HEK293 (cell line): ENCODE results near the gene OSBPL1A.

Experiments used
- CTCF ChIA-PET: fragments of 350-600 bp; formaldehyde crosslinking; extraction: SDS; loops from one replicate; lab custom pipeline; 2021; ENCODE audit warnings: antibody characterized with exemption; lab: Yijun Ruan, JAX
- POLR2A ChIA-PET: fragments of 300-600 bp; formaldehyde crosslinking; extraction: SDS; loops from one replicate; lab custom pipeline; 2020; ENCODE audit warnings: antibody characterized with exemption, inconsistent platforms; lab: Yijun Ruan, JAX
- H3K27ac ChIP-seq: fragments of 200-500 bp; sonication (Bioruptor generic); 2 replicates; pipeline ENCODE4 v1.5.1; 2014; ENCODE audit warnings: low read depth, low read length, control low read depth, inconsistent platforms; ENCODE audit errors: extremely low read depth
- H3K36me3 ChIP-seq, 2 experiments: fragments of 200-500 bp in 1 of 2; sonication (Bioruptor generic) in 1 of 2; 1 replicate in 1 of 2; 2 replicates in 1 of 2; pipeline ENCODE4 v1.5.1; 2014 to 2017; ENCODE audit warnings: inconsistent platforms in 2 of 2, low read length in 2 of 2; ENCODE audit not compliant: control insufficient read depth in 2 of 2, insufficient read depth in 1 of 2
- H3K4me1 ChIP-seq: fragments of 200-500 bp; sonication (Bioruptor generic); 2 replicates; pipeline ENCODE4 v1.5.1; 2014; ENCODE audit warnings: mild to moderate bottlenecking, low read length, inconsistent platforms; ENCODE audit not compliant: control insufficient read depth, insufficient read depth
- H3K4me3 ChIP-seq: 2 replicates; pipeline ENCODE4 v1.5.1; 2011; ENCODE audit warnings: low read depth, mild to moderate bottlenecking, control low read depth, low read length, moderate library complexity
- H3K9me3 ChIP-seq: fragments of 200-500 bp; sonication (Bioruptor generic); 2 replicates; pipeline ENCODE4 v1.5.1; 2014; ENCODE audit warnings: low read depth, low read length, inconsistent platforms; ENCODE audit not compliant: control insufficient read depth, insufficient read depth
- HOXD13 ChIP-seq: sonication (generic); formaldehyde crosslinking; IDR thresholded peaks from 2 replicates; pipeline ENCODE4 v1.8.0; 2022; ENCODE audit warnings: missing genetic modification reagents, borderline replicate concordance
- KLF17 ChIP-seq: fragments of 450-650 bp; formaldehyde crosslinking; IDR thresholded peaks from 2 replicates; pipeline ENCODE4 v1.5.1; 2016; ENCODE audit warnings: missing biosample characterization, missing genetic modification characterization
- MEIS1 ChIP-seq: sonication (generic); formaldehyde crosslinking; IDR thresholded peaks from 2 replicates; pipeline ENCODE4 v1.8.1; 2022; ENCODE audit warnings: missing genetic modification reagents, mild to moderate bottlenecking, borderline replicate concordance
- REPIN1 ChIP-seq: fragments of 450-650 bp; formaldehyde crosslinking; IDR thresholded peaks from 2 replicates; pipeline ENCODE4 v1.5.1; 2017; ENCODE audit warnings: missing biosample characterization, missing genetic modification characterization, low read depth
- SETDB1 ChIP-seq: IDR thresholded peaks from one replicate; pipeline ENCODE4 v1.6.1; 2017; ENCODE audit warnings: mild to moderate bottlenecking, low read length, moderate library complexity, mixed read lengths; ENCODE audit not compliant: insufficient read length
- ZBTB11 ChIP-seq: fragments of 450-650 bp; formaldehyde crosslinking; conservative IDR thresholded peaks from 2 replicates; pipeline ENCODE4 v1.5.1; 2016; ENCODE audit warnings: low read depth, missing biosample characterization, missing genetic modification characterization
- ZBTB17 ChIP-seq: fragments of 450-650 bp; formaldehyde crosslinking; IDR thresholded peaks from 2 replicates; pipeline ENCODE4 v1.5.1; 2016; ENCODE audit warnings: missing biosample characterization, missing genetic modification characterization
- ZBTB7A ChIP-seq: fragments of 450-650 bp; formaldehyde crosslinking; IDR thresholded peaks from 2 replicates; pipeline ENCODE4 v1.5.1; 2016; ENCODE audit warnings: low read depth, missing biosample characterization, missing genetic modification characterization
- ZFP41 ChIP-seq: fragments of 450-650 bp; formaldehyde crosslinking; IDR thresholded peaks from 2 replicates; pipeline ENCODE4 v1.5.1; 2016; ENCODE audit warnings: missing biosample characterization, missing genetic modification characterization, borderline replicate concordance
- ZIC2 ChIP-seq: fragments of 450-650 bp; formaldehyde crosslinking; IDR thresholded peaks from 2 replicates; pipeline ENCODE4 v1.5.1; 2016; ENCODE audit warnings: missing biosample characterization, missing genetic modification characterization
- ZNF175 ChIP-seq: fragments of 450-650 bp; formaldehyde crosslinking; IDR thresholded peaks from 2 replicates; pipeline ENCODE4 v1.5.1; 2016; ENCODE audit warnings: missing biosample characterization, missing genetic modification characterization
- ZNF2 ChIP-seq: fragments of 450-650 bp; formaldehyde crosslinking; IDR thresholded peaks from 2 replicates; pipeline ENCODE4 v1.5.1; 2016; ENCODE audit warnings: missing biosample characterization, missing genetic modification characterization
- ZNF266 ChIP-seq: fragments of 450-650 bp; formaldehyde crosslinking; IDR thresholded peaks from 2 replicates; pipeline ENCODE4 v1.5.1; 2016; ENCODE audit warnings: missing biosample characterization, missing genetic modification characterization, low read depth
- ZNF292 ChIP-seq: fragments of 450-650 bp; formaldehyde crosslinking; IDR thresholded peaks from 2 replicates; pipeline ENCODE4 v1.5.1; 2016; ENCODE audit warnings: low read depth, missing biosample characterization, missing genetic modification characterization, borderline replicate concordance
- ZNF354C ChIP-seq: fragments of 450-650 bp; formaldehyde crosslinking; IDR thresholded peaks from 2 replicates; pipeline ENCODE4 v1.5.1; 2016; ENCODE audit warnings: missing biosample characterization, missing genetic modification characterization, low read depth, borderline replicate concordance
- ZNF585B ChIP-seq: fragments of 450-650 bp; formaldehyde crosslinking; IDR thresholded peaks from 2 replicates; pipeline ENCODE4 v1.5.1; 2016; ENCODE audit warnings: missing biosample characterization, missing genetic modification characterization
- ZNF660 ChIP-seq: fragments of 450-650 bp; IDR thresholded peaks from 2 replicates; pipeline ENCODE4 v1.5.1; 2018; ENCODE audit warnings: missing biosample characterization, mild to moderate bottlenecking, missing genetic modification characterization
- ZNF843 ChIP-seq: fragments of 450-650 bp; formaldehyde crosslinking; IDR thresholded peaks from 2 replicates; pipeline ENCODE4 v1.5.1; 2016; ENCODE audit warnings: missing biosample characterization, missing genetic modification characterization
- TF ChIP-seq, protein P1 (sequence below): fragments of 450-650 bp; formaldehyde crosslinking; IDR thresholded peaks from 2 replicates; pipeline ENCODE4 v1.5.1; 2017; ENCODE audit warnings: missing biosample characterization, missing genetic modification characterization
- TF ChIP-seq, protein P2 (sequence below): fragments of 450-650 bp; formaldehyde crosslinking; IDR thresholded peaks from 2 replicates; pipeline ENCODE4 v1.5.1; 2016; ENCODE audit warnings: missing biosample characterization, missing genetic modification characterization, borderline replicate concordance
- TF ChIP-seq, protein P3 (sequence below): fragments of 450-650 bp; formaldehyde crosslinking; IDR thresholded peaks from 2 replicates; pipeline ENCODE4 v1.5.1; 2016; ENCODE audit warnings: missing biosample characterization, missing genetic modification characterization
- TF ChIP-seq, protein P4 (sequence below): fragments of 450-650 bp; formaldehyde crosslinking; IDR thresholded peaks from 2 replicates; pipeline ENCODE4 v1.5.1; 2016; ENCODE audit warnings: missing biosample characterization, missing genetic modification characterization
- TF ChIP-seq, protein P5 (sequence below): fragments of 450-650 bp; formaldehyde crosslinking; IDR thresholded peaks from 2 replicates; pipeline ENCODE4 v1.5.1; 2016; ENCODE audit warnings: missing biosample characterization, missing genetic modification characterization

The OSBPL1A gene

GRCh38 chr18:24272229-24272525 lies 125.4 kb downstream of the OSBPL1A start (continued):
- TF ChIP-seq, protein P1, sequence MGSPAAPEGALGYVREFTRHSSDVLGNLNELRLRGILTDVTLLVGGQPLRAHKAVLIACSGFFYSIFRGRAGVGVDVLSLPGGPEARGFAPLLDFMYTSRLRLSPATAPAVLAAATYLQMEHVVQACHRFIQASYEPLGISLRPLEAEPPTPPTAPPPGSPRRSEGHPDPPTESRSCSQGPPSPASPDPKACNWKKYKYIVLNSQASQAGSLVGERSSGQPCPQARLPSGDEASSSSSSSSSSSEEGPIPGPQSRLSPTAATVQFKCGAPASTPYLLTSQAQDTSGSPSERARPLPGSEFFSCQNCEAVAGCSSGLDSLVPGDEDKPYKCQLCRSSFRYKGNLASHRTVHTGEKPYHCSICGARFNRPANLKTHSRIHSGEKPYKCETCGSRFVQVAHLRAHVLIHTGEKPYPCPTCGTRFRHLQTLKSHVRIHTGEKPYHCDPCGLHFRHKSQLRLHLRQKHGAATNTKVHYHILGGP (tag by site-specific recombination), result no peak
- no peak for TF ChIP-seq ZNF585B (tag by site-specific recombination)
- TF ChIP-seq ZNF292 (tag by site-specific recombination), result no peak
- TF ChIP-seq, protein P2, sequence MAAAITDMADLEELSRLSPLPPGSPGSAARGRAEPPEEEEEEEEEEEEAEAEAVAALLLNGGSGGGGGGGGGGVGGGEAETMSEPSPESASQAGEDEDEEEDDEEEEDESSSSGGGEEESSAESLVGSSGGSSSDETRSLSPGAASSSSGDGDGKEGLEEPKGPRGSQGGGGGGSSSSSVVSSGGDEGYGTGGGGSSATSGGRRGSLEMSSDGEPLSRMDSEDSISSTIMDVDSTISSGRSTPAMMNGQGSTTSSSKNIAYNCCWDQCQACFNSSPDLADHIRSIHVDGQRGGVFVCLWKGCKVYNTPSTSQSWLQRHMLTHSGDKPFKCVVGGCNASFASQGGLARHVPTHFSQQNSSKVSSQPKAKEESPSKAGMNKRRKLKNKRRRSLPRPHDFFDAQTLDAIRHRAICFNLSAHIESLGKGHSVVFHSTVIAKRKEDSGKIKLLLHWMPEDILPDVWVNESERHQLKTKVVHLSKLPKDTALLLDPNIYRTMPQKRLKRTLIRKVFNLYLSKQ (tag by site-specific recombination), result no peak
- no peak for TF ChIP-seq ZNF266 (tag by site-specific recombination)

- CTCF ChIA-PET, result interaction anchor here (0.6 to 1.9 kb wide), 3 partner anchors 22 to 95 kb away, joined by 3 to 13 read pairs (median 3); no protein-coding TSS in a partner anchor
- H3K36me3 ChIP-seq, result no peaks in the 10 kb centered on the region
- no peaks in the 10 kb centered on the region for H3K9me3 ChIP-seq
- H3K27ac ChIP-seq, result peak overlapping the region; percentile 89
- POLR2A ChIA-PET, result interaction anchor here (1.0 to 2.7 kb wide), 3 partner anchors 94 to 133 kb away, joined by 4 to 18 read pairs (median 11); partner anchors contain the start of genes CABYR and OSBPL1A
- H3K4me1 ChIP-seq, result peaks cover 6% of the 10 kb centered on the region
- peak overlapping the region; percentile 76 for H3K4me3 ChIP-seq
- TF ChIP-seq ZFP41 (no peak), REPIN1 (no peak), KLF17 (tag by site-specific recombination) (no peak), ZNF266 (tag by site-specific recombination) (no peak), ZBTB17 (peak; percentile 95), ZNF660 (0 out of 2 replicates have a peak, but pooled peaks have one; percentile 9), ZNF2 (tag by site-specific recombination) (peak; percentile 53; the same call in 1 of the 2 replicates), SETDB1 (no peak), HOXD13 (CRISPR knock-in tag) (no peak), ZBTB11 (tag by site-specific recombination) (0 out of 2 replicates have a peak, but pooled peaks have one; percentile 32), ZNF175 (tag by site-specific recombination) (no peak), ZNF843 (0 out of 2 replicates have a peak, but pooled peaks have one; percentile 27), ZNF354C (tag by site-specific recombination) (no peak), ZBTB7A (tag by site-specific recombination) (peak; percentile 76; the same call in 1 of the 2 replicates), ZIC2 (tag by site-specific recombination) (peak; percentile 24; the same call in 1 of the 2 replicates), MEIS1 (CRISPR knock-in tag) (no peak)
- TF ChIP-seq, protein P3, sequence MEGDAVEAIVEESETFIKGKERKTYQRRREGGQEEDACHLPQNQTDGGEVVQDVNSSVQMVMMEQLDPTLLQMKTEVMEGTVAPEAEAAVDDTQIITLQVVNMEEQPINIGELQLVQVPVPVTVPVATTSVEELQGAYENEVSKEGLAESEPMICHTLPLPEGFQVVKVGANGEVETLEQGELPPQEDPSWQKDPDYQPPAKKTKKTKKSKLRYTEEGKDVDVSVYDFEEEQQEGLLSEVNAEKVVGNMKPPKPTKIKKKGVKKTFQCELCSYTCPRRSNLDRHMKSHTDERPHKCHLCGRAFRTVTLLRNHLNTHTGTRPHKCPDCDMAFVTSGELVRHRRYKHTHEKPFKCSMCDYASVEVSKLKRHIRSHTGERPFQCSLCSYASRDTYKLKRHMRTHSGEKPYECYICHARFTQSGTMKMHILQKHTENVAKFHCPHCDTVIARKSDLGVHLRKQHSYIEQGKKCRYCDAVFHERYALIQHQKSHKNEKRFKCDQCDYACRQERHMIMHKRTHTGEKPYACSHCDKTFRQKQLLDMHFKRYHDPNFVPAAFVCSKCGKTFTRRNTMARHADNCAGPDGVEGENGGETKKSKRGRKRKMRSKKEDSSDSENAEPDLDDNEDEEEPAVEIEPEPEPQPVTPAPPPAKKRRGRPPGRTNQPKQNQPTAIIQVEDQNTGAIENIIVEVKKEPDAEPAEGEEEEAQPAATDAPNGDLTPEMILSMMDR (tag by site-specific recombination), result peak; percentile 78; the same call in 1 of the 2 replicates
- TF ChIP-seq, protein P4, sequence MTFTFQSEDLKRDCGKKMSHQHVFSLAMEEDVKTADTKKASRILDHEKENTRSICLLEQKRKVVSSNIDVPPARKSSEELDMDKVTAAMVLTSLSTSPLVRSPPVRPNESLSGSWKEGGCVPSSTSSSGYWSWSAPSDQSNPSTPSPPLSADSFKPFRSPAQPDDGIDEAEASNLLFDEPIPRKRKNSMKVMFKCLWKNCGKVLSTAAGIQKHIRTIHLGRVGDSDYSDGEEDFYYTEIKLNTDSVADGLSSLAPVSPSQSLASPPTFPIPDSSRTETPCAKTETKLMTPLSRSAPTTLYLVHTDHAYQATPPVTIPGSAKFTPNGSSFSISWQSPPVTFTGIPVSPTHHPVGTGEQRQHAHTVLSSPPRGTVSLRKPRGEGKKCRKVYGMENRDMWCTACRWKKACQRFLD (tag by site-specific recombination), result no peak
- TF ChIP-seq, protein P5, sequence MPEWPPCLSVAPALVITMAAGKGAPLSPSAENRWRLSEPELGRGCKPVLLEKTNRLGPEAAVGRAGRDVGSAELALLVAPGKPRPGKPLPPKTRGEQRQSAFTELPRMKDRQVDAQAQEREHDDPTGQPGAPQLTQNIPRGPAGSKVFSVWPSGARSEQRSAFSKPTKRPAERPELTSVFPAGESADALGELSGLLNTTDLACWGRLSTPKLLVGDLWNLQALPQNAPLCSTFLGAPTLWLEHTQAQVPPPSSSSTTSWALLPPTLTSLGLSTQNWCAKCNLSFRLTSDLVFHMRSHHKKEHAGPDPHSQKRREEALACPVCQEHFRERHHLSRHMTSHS, result no peak
Measured at GRCh38 chr18:24271381-24272228, 126.0 kb downstream of the OSBPL1A start.
